ENCODE results near the gene PDCL2.

The PDCL2 gene

DNA sequence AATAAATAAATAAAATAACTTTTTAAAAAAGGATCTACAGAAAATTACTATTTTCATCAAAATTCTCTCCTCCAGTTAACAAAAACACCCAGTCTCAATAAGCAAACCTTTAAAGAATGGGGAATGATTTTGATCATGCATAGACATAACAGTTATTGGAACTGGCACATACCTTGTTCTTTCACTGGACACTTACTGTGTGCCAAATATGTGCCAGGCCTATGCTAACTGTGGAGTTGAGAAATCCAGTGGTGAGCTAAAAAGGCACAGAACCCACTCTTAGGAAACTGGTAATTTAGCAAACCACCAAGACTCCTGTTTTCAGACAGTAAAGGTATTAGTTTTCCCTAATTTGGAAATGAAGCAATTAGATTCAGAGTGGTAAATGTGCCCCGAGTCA, 84.4 kb downstream of the PDCL2 start:
- Histone ChIP-seq H3K9ac (ENCODE audit: low read length) (no peak overlapping the region), H3F3A (ENCODE audit: insufficient read depth) (no peaks in the 10 kb centered on the region), H3K27me3 (ENCODE audit: low read length) (no peaks in the 10 kb centered on the region), H3K9me3 (ENCODE audit: insufficient read depth, low read length) (no peaks in the 10 kb centered on the region), H3K9me2 (replicated peaks; ENCODE audit: insufficient read depth, low read length) (no peaks in the 10 kb centered on the region), H2AFZ (ENCODE audit: low read depth, low read length, severe bottlenecking) (no peak overlapping the region), H4K20me1 (ENCODE audit: low read depth, low read length) (no peaks in the 10 kb centered on the region), H3K79me2 (ENCODE audit: insufficient read depth, low read length) (no peaks in the 10 kb centered on the region), H3K4me3 (ENCODE audit: insufficient read depth, low read length, poor library complexity, severe bottlenecking) (no peak overlapping the region), H3K36me3 (ENCODE audit: low read length) (no peaks in the 10 kb centered on the region), H3K4me2 (ENCODE audit: low read depth, low read length, poor library complexity, severe bottlenecking) (no peak overlapping the region), H3K27ac (ENCODE audit: low read depth, low read length) (no peak overlapping the region)
- no peak for TF ChIP-seq EZH2phosphoT487 (conservative IDR thresholded peaks at IDR 0.05; ENCODE audit: low read length)
- TF ChIP-seq, protein P1, sequence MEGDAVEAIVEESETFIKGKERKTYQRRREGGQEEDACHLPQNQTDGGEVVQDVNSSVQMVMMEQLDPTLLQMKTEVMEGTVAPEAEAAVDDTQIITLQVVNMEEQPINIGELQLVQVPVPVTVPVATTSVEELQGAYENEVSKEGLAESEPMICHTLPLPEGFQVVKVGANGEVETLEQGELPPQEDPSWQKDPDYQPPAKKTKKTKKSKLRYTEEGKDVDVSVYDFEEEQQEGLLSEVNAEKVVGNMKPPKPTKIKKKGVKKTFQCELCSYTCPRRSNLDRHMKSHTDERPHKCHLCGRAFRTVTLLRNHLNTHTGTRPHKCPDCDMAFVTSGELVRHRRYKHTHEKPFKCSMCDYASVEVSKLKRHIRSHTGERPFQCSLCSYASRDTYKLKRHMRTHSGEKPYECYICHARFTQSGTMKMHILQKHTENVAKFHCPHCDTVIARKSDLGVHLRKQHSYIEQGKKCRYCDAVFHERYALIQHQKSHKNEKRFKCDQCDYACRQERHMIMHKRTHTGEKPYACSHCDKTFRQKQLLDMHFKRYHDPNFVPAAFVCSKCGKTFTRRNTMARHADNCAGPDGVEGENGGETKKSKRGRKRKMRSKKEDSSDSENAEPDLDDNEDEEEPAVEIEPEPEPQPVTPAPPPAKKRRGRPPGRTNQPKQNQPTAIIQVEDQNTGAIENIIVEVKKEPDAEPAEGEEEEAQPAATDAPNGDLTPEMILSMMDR (IDR thresholded peaks at IDR 0.05; ENCODE audit: insufficient read depth, low read length, poor library complexity, severe bottlenecking): no peak

All from SU-DHL-6 (cell line).